Measurements from ENCODE around the gene TRIM7. TPM values are rescaled to one million over a fixed set of nuclear protein-coding genes. Genes with fewer than 3 reads are reported as not detected.

TRIM7 gene
- total and polyA plus RNA-seq, 2 experiments from 2014 or later = 0.53 to 0.56 TPM

- no peak for TF ChIP-seq REST (IDR thresholded peaks at IDR 0.05; ENCODE audit: unreplicated experiment)
- no peak for TF ChIP-seq JUNB (IDR thresholded peaks at IDR 0.05; ENCODE audit: unreplicated experiment)
- no peak for TF ChIP-seq ETS1 (IDR thresholded peaks at IDR 0.05)
- no peak for TF ChIP-seq STAT1 (IDR thresholded peaks at IDR 0.05; ENCODE audit: unreplicated experiment)
- TF ChIP-seq CTCF (conservative IDR thresholded peaks at IDR 0.05; ENCODE audit: low read depth in 2 of 2) = no peak
- TF ChIP-seq ZNF114 (CRISPR knock-in tag; IDR thresholded peaks at IDR 0.05) = peak; percentile 89; the same call in 1 of the 2 replicates
- TF ChIP-seq ZNF331 (CRISPR knock-in tag; IDR thresholded peaks at IDR 0.05; ENCODE audit: low read depth) = no peak
Observed at GRCh38 chr5:181173420-181174342, 31.3 kb downstream of the TRIM7 start (continued).

GRCh38 chr5:181173027-181173419 is 32.0 kb downstream of the TRIM7 start:
- peaks cover 3% of the 10 kb centered on the region; the same call in 1 of the 2 replicates for H3F3A ChIP-seq (replicated peaks; ENCODE audit: low read depth)
- peaks cover 14% of the 10 kb centered on the region; the same call in 2 of the 3 replicates for H3K9me3 Mint-ChIP-seq
- H2AFZ ChIP-seq = peak overlapping the region; percentile 97
- peaks cover 21% of the 10 kb centered on the region for H3K4me1 Mint-ChIP-seq
- H3K4me3 Mint-ChIP-seq = peak overlapping the region; percentile 86
- no peaks in the 10 kb centered on the region for H3K36me3 ChIP-seq (ENCODE audit: insufficient read depth)
- H3K4me3 ChIP-seq = peak overlapping the region; percentile 75
- H3K9me2 ChIP-seq (ENCODE audit: insufficient read depth) = no peaks in the 10 kb centered on the region
- no peak overlapping the region for H3K27ac ChIP-seq (ENCODE audit: low read depth)
- peaks cover 34% of the 10 kb centered on the region for H3K27me3 ChIP-seq (ENCODE audit: insufficient read depth)
- DNase-seq (ENCODE audit: low spot score) = no peak
- TF ChIP-seq CTCF (conservative IDR thresholded peaks at IDR 0.05; ENCODE audit: low read depth in 2 of 2) (peak; percentile 3 to 18; a peak in 1 of 4 replicates), NANOG (IDR thresholded peaks at IDR 0.05; ENCODE audit: borderline replicate concordance) (no peak), REST (IDR thresholded peaks at IDR 0.05; ENCODE audit: unreplicated experiment) (no peak), ZNF114 (CRISPR knock-in tag; IDR thresholded peaks at IDR 0.05) (no peak), ZNF331 (CRISPR knock-in tag; IDR thresholded peaks at IDR 0.05; ENCODE audit: low read depth) (no peak), CREB1 (CRISPR knock-in tag; IDR thresholded peaks at IDR 0.05; ENCODE audit: low read depth) (no peak), ETS1 (IDR thresholded peaks at IDR 0.05) (no peak), EZH2 (IDR thresholded peaks at IDR 0.05; ENCODE audit: low read depth, unreplicated experiment) (no peak)
- H3K27ac Mint-ChIP-seq = peak overlapping the region; percentile 26
- H3K4me1 ChIP-seq (ENCODE audit: insufficient read depth) = peaks cover 4% of the 10 kb centered on the region
- H4K20me1 ChIP-seq (replicated peaks; ENCODE audit: insufficient read depth) = no peaks in the 10 kb centered on the region
- ATAC-seq = no peak
- peaks cover 61% of the 10 kb centered on the region for H3K27me3 Mint-ChIP-seq (ENCODE audit: insufficient read depth, low read depth, poor library complexity)
- H3K4me2 ChIP-seq = peak overlapping the region; percentile 89
- H3K79me2 ChIP-seq (replicated peaks; ENCODE audit: insufficient read depth) = no peaks in the 10 kb centered on the region
- H3K36me3 Mint-ChIP-seq (ENCODE audit: low read depth) = no peaks in the 10 kb centered on the region; the same call in 2 of the 3 replicates
